HG02970 (cell line): ENCODE data around the gene CLDN2.

Source experiments
- ATAC-seq: cut with Tn5 transposase; IDR thresholded peaks from one replicate; pipeline ENCODE4 v1.9.1; 2021; ENCODE audit warnings: mild to moderate bottlenecking, moderate library complexity, moderate number of reproducible peaks; ENCODE audit not compliant: unreplicated experiment, low FRiP score

CLDN2 gene

GRCh38 chrX:106917830-106918500 is 2.2 kb upstream of the CLDN2 start:
- ATAC-seq, result no peak

GRCh38 chrX:106921637-106922036 is 1.4 kb downstream of the CLDN2 start:
- ATAC-seq, result no peak

- ATAC-seq, result no peak
Observed at GRCh38 chrX:106927023-106927422, 6.8 kb downstream of the CLDN2 start.

GRCh38 chrX:106927700-106928099 is 7.5 kb downstream of the CLDN2 start:
- ATAC-seq, result no peak

GRCh38 chrX:106928227-106928626 is 8.0 kb downstream of the CLDN2 start:
- ATAC-seq, result no peak

GRCh38 chrX:106931831-106932491 is 11.8 kb downstream of the CLDN2 start:
- no peak for ATAC-seq

GRCh38 chrX:106932492-106932923 is 12.3 kb downstream of the CLDN2 start:
- ATAC-seq, result no peak

GRCh38 chrX:106932960-106933537 is 12.8 kb downstream of the CLDN2 start:
- no peak for ATAC-seq

GRCh38 chrX:106933538-106933961 is 13.3 kb downstream of the CLDN2 start:
- no peak for ATAC-seq

GRCh38 chrX:106935175-106935574 is 15.0 kb downstream of the CLDN2 start:
- no peak for ATAC-seq

- no peak for ATAC-seq
Observed at GRCh38 chrX:106936246-106936645, 16.0 kb downstream of the CLDN2 start.

GRCh38 chrX:106939566-106939965 is 19.4 kb downstream of the CLDN2 start:
- no peak for ATAC-seq

- ATAC-seq, result no peak
Observed at GRCh38 chrX:106940068-106940467, 19.9 kb downstream of the CLDN2 start.

GRCh38 chrX:106946464-106946863 is 26.3 kb downstream of the CLDN2 start:
- ATAC-seq, result no peak

GRCh38 chrX:106948641-106949040 is 28.4 kb downstream of the CLDN2 start:
- no peak for ATAC-seq

- no peak for ATAC-seq
Observed at GRCh38 chrX:106949366-106949765, 29.2 kb downstream of the CLDN2 start.

- ATAC-seq, result no peak
Observed at GRCh38 chrX:106950381-106950780, 30.2 kb downstream of the CLDN2 start.

GRCh38 chrX:106951230-106951629 is 31.0 kb downstream of the CLDN2 start:
- ATAC-seq, result no peak

GRCh38 chrX:106952089-106952488 is 31.9 kb downstream of the CLDN2 start:
- ATAC-seq, result no peak

- no peak for ATAC-seq
Observed at GRCh38 chrX:106952538-106952937, 32.3 kb downstream of the CLDN2 start.

GRCh38 chrX:106952988-106953387 is 32.8 kb downstream of the CLDN2 start:
- no peak for ATAC-seq

- no peak for ATAC-seq
Observed at GRCh38 chrX:106954041-106954440, 33.8 kb downstream of the CLDN2 start.
